ENCODE data around the gene FST. TPM values are rescaled to one million over a fixed set of nuclear protein-coding genes. Genes with fewer than 3 reads are reported as not detected.

The FST gene
- total and polyA plus RNA-seq, 2 of the 13 experiments (the other 11 are each of a cell fraction or from before 2014, with no cell fraction given) = 38.6 to 136 TPM

DNA sequence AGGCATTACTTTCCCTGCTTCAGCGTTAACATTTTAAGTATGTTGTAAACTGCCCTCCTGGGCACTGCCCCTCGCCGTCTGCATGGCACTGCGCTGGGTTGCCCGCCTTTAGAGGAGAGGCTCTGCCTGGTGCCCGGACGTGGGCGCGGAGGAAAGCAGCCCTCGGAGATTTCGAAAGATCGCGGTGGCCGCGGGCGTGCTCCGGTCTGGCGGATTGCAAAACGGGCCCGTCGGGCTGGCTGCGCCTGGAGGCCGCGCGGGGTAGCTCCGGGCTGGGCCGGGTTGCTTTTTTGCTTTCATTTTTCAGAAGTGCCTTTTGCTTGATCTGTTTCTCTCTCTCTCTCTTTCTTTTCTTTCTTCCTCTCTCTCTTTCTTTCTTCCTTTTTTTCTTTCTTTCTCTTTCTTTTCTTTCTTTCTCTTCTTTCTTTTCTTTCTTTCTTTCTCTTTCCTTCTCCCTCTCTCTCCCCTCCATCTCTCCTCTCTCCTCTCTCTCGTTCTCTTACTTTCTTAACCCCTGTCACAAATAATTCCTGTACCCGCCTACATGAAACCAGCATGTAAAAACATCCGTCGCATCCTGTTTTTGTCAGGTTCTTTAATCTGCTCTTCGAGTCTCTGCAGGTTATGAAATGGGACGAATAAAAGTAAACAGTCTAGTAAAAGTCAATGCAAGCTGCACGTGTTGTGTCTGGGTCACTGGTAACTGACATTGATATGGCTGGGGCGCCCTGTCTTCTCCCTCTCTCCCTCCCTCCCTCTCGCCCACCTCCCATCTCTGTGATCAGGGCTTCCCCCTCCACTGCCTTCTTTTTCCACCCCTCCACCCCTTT, 1.7 kb downstream of the FST start (continued):
- TF ChIP-seq, protein P1, sequence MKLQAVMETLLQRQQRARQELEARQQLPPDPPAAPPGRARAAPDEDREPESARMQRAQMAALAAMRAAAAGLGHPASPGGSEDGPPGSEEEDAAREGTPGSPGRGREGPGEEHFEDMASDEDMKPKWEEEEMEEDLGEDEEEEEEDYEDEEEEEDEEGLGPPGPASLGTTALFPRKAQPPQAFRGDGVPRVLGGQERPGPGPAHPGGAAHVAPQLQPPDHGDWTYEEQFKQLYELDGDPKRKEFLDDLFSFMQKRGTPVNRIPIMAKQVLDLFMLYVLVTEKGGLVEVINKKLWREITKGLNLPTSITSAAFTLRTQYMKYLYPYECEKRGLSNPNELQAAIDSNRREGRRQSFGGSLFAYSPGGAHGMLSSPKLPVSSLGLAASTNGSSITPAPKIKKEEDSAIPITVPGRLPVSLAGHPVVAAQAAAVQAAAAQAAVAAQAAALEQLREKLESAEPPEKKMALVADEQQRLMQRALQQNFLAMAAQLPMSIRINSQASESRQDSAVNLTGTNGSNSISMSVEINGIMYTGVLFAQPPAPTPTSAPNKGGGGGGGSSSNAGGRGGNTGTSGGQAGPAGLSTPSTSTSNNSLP (IDR thresholded peaks at IDR 0.05; ENCODE audit: low read depth, low read length) = no peak
- TF ChIP-seq, protein P2, sequence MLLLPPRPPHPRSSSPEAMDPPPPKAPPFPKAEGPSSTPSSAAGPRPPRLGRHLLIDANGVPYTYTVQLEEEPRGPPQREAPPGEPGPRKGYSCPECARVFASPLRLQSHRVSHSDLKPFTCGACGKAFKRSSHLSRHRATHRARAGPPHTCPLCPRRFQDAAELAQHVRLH (CRISPR knock-in tag; IDR thresholded peaks at IDR 0.05; ENCODE audit: borderline replicate concordance, low read depth) = no peak
- TF ChIP-seq ZFY (CRISPR knock-in tag; IDR thresholded peaks at IDR 0.05) (peak; percentile 65), BCL6 (CRISPR knock-in tag; IDR thresholded peaks at IDR 0.05) (peak; percentile 83), BRD4 (CRISPR knock-in tag; IDR thresholded peaks at IDR 0.05) (no peak), HNRNPK (IDR thresholded peaks at IDR 0.05; ENCODE audit: low read depth, low read length, poor library complexity, severe bottlenecking) (peak; percentile 21), CAMTA2 (CRISPR knock-in tag; IDR thresholded peaks at IDR 0.05; ENCODE audit: borderline replicate concordance) (no peak), KDM3A (CRISPR knock-in tag; IDR thresholded peaks at IDR 0.05; ENCODE audit: low read depth) (no peak), SOX13 (IDR thresholded peaks at IDR 0.05) (no peak), SOX13 (CRISPR knock-in tag; conservative IDR thresholded peaks at IDR 0.05 in 1 of 2, IDR thresholded peaks at IDR 0.05 in 1 of 2) (no peak), KAT7 (CRISPR knock-in tag; IDR thresholded peaks at IDR 0.05; ENCODE audit: borderline replicate concordance) (peak; percentile 62; the same call in 1 of the 2 replicates), SATB2 (CRISPR knock-in tag; IDR thresholded peaks at IDR 0.05) (no peak), ZNF607 (CRISPR knock-in tag; IDR thresholded peaks at IDR 0.05; ENCODE audit: borderline replicate concordance) (no peak), ZNF75D (CRISPR knock-in tag; IDR thresholded peaks at IDR 0.05; ENCODE audit: borderline replicate concordance) (no peak), SRY (CRISPR knock-in tag; IDR thresholded peaks at IDR 0.05) (0 out of 2 replicates have a peak, but pooled peaks have one; percentile 52), ZNF530 (CRISPR knock-in tag; IDR thresholded peaks at IDR 0.05; ENCODE audit: low read depth) (no peak), GTF3A (CRISPR knock-in tag; conservative IDR thresholded peaks at IDR 0.05) (no peak), ZBTB44 (CRISPR knock-in tag; IDR thresholded peaks at IDR 0.05) (no peak), ZNF589 (CRISPR knock-in tag; conservative IDR thresholded peaks at IDR 0.05) (no peak), ZNF674 (CRISPR knock-in tag; IDR thresholded peaks at IDR 0.05; ENCODE audit: low read depth) (no peak), ZNF234 (CRISPR knock-in tag; conservative IDR thresholded peaks at IDR 0.05) (no peak), ZNF691 (CRISPR knock-in tag; IDR thresholded peaks at IDR 0.05; ENCODE audit: borderline replicate concordance, low read depth) (no peak), KLF6 (CRISPR knock-in tag; IDR thresholded peaks at IDR 0.05) (no peak), RBFOX2 (IDR thresholded peaks at IDR 0.05; ENCODE audit: low read depth, low read length) (peak; percentile 89)
- TF ChIP-seq, protein P3, sequence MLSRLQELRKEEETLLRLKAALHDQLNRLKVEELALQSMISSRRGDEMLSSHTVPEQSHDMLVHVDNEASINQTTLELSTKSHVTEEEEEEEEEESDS (CRISPR knock-in tag; IDR thresholded peaks at IDR 0.05; ENCODE audit: borderline replicate concordance) = no peak
- TF ChIP-seq, protein P4, sequence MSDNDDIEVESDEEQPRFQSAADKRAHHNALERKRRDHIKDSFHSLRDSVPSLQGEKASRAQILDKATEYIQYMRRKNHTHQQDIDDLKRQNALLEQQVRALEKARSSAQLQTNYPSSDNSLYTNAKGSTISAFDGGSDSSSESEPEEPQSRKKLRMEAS (IDR thresholded peaks at IDR 0.05) = peak; percentile 9

All from HepG2 (cell line).